ENCODE data around the gene ANLN.
"Not testable (repeated sequence)": the region's sequence is repeated elsewhere in the genome, so short reads cannot be mapped to it uniquely, and the experiment has no call there.

ANLN gene

DNA sequence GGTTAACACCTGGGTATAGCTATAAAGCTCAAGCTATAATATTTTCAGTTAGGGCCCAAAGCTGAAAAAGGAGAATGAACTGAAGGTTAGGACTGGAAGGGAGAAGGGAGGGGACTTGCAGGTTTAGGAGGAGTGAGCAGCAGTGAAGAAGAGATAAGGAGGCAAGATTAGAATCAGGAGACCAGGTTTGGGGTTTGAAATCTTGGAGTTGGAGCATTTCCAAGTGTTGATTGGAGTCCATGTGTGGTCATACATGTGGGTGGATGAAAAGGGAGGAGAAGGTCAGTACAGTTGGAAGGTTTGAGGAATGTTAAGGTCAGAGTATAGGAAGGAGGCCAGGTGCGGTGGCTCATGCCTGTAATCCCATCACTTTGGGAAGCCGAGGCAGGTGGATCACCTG is 8.6 kb upstream of the ANLN start:
- no peak for DNase-seq

DNA sequence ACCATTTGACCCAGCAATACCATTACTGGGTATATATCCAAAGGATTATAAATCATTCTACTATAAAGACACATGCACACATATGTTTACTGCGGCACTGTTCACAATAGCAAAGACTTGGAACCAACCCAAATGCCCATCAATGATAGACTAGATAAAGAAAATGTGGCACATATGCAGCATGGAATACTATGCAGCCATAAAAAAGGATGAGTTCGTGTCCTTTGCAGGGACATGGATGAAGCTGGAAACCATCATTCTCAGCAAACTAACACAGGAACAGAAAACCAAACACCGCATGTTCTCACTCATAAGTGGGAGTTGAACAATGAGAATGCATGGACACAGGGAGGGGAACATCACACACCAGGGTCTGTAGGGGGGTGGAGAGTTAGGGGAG is 6.4 kb upstream of the ANLN start:
- not testable (repeated sequence) for DNase-seq

DNA sequence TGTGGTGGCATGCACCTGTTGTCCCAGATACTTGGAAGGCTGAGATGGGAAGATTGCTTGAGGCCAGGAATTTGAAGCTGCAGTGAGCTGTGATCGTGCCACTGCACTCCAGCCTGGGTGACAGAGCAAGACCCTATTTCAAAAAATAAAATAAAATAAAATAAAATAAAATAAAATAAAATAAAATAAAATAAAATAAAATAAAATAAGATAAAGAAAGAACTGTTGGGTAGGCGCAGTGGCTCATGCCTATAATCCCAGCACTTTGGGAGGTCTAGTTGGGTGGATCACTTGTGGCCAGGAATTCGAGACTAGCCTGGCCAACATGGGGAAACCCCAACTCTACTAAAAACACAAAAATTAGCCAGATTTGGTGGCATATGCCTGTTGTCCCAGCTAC is 4.0 kb upstream of the ANLN start:
- not testable (repeated sequence) for DNase-seq

DNA sequence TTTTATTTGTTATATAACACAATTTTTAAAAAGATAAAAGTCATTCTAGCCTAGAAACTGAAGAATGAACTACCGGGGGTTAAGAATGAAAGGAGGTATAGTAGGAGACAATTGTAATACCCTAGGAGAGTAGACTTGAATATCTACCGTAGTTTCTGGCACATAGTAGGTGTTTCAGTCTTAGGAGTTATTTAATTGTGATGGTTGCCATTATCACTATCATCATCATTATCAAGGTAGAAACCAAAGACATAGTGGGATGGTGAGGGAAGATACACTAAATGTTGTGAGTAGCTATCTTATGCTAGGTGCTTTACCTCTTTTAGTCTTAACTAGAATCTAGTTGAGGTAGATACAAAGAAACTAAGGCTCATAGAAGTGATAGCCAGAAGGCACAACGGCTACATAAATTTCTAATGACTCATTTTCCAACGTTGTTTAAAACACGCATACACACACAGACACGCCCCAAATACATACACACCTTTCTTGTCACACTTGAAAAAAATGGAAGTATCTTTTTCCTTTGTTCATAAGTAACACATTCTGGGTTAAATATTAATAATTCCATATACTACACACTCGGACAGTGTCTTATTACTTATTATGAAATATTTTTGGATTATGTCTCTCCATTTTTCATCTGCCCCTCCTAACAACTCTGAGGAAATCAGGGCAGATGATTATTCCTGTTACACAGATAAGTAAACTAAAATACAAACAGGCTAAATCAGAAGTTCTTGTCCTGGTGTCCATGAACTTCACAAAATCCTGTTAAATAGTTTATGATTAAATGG is 2.0 kb upstream of the ANLN start:
- DNase-seq: no peak

DNA sequence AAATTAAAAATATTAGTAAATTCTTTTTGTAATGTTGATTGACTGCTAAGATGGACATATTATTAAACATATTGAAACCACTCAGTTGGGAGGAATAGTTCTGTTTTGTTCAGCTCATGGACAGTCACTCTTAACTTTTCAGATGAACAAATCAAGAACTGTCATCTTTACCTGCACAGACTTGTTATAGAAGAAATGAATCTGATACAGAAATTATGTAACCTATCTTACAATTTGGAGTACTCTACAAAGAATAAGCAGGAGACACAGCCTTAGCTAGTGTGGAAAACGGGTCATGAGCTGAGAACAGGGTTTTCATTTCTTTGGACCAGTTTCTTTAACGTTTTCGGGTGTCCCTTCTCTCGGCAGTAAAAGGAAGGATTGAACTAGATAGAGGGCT is 1.2 kb upstream of the ANLN start:
- no peak for DNase-seq

DNA sequence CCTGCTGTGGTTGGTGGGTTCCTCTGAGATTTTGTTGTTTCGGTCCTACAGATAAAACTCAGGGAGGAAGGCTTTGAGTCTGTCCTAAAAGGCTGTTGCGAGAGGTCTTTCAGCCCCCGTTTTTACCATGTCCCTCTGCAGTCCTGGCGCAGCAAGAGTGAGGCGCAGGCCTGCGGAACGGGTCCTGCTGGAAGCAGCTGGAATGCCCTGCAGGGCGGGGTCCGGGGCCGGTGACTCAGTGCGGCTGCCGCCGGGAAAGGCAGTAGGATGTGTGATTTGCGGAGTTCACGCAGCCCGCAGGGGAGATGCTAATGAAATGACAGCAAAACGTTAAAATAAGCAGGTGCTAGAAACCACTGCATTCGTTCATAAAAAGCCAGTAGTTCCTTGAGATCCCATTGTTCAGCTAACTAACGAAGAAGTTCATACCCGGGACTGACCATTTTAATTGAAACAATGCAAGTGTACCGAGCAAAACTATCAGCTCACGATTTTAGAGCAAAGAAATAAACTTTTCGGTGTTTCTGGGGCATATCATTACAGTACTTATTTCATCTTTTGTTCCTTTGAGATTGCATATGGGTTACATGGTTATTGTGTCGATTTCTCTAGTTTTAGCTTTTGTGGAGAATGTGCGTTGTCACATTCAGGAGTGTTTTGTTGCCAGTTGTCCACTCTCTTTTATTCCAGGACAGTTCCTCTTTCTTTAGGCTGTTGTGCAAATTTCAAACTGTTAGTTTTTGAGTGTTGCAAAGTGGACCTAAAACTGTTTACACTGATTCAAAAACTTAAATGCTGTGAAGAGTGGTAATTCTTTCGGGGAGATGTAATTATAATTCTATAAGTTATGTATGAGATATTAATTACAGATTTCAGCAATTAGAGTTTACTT is 783 bp downstream of the ANLN start:
- DNase-seq: peak; percentile 88

DNA sequence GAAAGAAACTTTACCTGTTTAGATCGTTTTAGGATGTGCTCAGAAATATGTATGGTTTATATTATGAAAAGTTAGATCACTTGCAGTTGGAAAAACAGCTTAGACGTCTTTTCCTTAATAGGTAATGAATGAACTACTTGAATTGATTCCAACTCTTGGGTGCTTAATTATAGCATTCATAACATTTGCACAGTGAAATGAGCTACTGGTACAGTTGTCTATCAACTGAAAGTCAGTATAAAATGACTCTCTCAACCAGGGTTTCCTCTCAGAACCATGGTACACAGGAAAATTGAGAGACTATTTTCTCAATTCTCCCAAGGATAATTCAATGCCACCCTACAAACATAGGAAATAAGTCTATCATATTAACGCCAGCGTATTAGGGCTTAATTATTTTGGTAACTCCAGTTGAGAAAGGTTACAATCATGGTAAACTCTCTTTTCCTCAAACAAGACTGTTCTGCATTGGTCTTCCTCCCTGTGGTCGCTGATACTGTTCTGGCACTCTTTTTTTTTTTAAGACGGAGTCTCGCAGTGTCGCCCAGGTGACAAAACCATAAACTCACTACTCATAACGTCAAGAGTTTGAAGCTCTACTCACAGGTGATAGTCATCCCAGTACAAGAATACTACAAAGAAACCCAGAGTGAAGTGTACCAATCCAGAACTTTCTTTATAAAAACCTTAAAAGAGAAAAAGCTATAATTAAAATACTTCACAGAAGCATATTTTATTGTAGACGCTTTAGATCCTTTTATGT is 2.0 kb downstream of the ANLN start:
- peak; percentile 21 for DNase-seq

DNA sequence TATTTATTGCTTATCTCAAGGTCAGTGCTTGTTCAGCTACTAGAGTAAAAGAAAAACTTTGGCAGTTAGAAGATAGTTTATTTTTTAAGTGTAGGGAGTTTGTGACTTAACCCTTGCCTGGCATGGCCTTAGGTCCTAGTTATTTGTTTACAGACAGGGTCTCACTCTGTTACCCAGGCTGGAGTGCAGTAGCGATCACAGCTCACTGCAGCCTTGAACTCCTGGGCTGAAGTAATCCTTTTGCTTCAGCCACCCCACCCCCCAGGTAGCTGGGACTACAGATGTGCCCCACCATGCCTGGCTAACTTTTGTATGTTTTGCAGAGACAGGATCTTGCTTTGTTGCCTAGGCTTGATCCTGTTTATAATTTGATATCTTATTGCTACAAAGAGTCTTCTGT is 4.2 kb downstream of the ANLN start:
- no peak for DNase-seq

DNA sequence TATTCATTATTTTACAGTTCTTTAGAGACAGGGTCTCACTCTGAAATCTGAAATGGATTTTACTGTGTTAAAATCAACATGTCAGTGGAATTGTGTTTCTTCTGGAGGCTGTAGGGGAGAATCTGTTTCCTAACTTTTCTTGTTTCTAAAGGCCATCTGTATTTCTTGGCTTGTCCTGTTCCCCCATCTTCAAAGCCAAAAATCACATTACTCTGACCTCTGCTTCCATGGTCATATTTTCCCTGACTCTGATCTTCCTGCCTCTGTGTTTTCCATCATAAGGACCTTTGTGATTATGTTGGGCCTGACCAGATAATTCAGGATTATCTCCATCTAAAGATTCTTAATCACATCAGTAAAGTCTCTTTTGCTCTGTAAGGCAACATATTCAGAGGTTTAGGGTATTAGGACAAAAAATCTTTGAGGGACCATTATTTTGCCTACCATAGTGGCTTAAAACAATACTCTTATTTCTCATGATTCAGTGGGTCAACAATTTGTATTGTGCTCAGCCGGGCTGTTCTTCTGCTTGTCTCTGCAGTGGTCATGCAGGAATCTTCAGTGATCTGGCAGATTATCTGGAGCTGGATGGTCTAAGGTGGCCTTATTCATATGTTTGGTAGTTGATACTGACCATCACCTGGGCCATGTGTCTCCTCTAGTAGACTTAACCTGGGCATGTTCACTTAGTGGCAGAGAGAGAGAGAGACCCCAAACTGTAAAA is 5.7 kb downstream of the ANLN start:
- DNase-seq: no peak

DNA sequence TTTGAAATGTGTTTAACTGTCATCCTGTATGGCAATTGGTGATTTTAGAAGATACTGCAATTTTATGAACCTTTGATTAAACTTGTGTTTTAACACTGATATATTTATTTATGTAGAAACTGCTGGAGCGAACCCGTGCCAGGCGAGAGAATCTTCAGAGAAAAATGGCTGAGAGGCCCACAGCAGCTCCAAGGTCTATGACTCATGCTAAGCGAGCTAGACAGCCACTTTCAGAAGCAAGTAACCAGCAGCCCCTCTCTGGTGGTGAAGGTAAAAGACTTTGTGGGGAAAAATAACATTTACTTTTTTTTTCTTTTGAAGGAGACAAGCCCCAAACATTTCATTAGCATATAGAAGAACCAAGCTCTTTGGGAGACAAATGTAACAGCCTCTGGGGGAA is 6.5 kb downstream of the ANLN start:
- DNase-seq: peak; percentile 37

DNA sequence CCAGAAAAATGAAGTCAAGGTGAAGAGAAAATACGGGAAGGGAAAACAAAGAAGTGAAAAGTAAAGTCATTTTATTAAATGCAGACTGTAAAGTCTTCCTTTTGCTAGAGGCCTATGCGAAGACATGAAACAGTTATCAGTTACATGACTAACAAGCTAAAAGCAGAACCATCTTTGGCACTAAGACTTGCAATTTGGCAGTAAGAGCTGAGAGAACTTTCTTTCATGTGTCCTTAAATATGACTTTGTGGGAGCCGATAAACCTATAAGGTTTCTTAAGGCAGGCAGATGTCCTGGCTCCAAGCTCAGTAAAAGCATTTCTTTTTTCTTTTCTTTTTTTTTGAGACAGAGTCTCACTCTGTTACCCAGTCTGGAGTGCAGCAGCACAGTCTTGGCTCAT is 10.4 kb downstream of the ANLN start:
- DNase-seq: no peak

DNA sequence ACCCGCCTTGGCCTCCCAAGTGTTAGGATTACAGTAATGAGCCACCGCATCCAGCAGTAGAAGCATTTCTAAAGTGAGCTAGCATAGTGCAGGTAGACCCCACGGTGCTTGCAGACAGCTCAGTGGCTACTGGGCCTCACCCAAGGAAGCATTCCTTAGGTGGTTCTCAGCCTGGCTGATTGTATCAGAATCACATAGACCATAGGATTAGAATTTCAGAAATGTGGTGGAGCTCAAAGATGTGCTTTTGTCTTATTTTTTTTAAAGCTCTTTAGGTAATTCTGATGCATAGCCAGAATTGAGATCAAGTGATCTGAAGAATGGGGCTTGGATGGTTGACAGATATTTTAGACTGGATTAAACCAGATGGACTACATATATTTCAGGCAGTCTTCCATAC is 10.9 kb downstream of the ANLN start:
- DNase-seq: peak; percentile 47

DNA sequence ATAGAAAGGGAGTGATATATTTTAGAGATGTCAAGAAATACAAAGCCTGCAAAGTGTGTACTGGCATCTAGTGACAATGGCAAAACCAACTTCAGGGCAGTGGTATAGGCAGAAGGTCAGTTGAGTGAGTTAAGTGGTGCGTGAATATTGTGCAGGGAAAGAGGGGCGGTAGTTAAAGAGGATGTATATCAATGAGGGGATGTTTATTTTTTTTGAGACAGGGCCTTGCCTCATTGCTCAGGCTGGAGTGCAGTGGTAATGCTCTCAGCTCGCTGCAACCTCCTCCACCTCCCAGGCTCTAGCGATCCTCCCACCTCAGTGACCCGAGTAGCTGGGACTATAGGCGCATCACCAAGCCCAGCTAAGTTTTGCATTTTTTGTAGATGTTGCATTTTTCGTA is 13.8 kb downstream of the ANLN start:
- no peak for DNase-seq

DNA sequence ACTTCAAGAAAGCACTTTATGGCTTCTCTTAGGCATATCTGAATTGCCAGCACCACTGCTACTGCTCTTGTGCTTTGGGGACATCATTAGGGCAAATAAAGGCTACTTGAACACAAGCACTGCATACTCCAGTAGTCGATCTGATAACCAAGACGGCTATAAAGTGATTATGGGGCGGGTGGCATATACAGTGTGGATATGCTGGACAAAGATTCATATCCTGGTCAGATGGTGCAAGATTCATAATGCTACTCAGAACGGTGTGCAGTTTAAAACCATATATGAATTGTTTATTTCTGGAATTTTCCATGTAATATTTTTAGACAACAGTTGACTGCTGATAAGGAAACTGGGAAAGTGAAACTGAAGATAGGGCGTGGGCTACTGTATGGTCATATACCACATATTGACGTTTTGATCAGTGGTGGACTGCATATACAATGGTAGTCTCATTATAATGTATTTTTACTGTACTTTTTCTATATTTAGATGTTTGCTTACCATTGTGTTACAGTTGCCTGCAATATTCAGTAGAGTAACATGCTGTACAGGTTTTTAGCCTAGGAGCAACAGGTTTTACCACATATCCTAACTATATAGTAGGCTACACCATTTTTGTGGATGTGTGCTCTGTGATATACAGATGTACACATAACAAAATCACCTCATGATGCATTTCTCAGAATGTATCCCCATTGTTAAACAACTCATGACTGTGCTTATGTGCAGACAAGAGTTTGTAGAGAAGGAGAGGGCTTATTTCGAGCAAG is 15.2 kb downstream of the ANLN start:
- DNase-seq: no peak

DNA sequence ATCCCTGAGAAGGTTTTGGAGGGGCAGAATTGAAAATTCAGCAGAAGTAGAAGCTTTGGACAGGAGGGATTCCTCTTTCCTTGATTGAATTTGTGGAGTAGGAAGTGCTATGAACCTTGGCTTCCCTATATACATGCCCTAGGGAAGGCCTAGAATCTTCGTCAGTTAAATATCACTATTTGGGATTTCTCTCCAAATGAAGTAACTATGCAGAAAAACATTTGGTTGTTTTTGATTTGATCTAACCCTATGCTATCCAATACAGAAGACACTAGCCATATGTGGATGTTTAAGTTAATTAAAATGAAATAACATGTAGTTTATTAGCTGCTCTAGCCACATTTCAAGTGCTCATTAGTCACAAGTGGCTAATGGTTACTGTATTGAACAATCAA is 15.7 kb downstream of the ANLN start:
- DNase-seq: no peak

DNA sequence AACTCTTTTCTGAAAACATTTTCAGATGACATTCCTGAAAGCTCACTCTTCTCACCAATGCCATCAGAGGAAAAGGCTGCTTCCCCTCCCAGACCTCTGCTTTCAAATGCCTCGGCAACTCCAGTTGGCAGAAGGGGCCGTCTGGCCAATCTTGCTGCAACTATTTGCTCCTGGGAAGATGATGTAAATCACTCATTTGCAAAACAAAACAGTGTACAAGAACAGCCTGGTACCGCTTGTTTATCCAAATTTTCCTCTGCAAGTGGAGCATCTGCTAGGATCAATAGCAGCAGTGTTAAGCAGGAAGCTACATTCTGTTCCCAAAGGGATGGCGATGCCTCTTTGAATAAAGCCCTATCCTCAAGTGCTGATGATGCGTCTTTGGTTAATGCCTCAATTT is 16.5 kb downstream of the ANLN start:
- no peak for DNase-seq

DNA sequence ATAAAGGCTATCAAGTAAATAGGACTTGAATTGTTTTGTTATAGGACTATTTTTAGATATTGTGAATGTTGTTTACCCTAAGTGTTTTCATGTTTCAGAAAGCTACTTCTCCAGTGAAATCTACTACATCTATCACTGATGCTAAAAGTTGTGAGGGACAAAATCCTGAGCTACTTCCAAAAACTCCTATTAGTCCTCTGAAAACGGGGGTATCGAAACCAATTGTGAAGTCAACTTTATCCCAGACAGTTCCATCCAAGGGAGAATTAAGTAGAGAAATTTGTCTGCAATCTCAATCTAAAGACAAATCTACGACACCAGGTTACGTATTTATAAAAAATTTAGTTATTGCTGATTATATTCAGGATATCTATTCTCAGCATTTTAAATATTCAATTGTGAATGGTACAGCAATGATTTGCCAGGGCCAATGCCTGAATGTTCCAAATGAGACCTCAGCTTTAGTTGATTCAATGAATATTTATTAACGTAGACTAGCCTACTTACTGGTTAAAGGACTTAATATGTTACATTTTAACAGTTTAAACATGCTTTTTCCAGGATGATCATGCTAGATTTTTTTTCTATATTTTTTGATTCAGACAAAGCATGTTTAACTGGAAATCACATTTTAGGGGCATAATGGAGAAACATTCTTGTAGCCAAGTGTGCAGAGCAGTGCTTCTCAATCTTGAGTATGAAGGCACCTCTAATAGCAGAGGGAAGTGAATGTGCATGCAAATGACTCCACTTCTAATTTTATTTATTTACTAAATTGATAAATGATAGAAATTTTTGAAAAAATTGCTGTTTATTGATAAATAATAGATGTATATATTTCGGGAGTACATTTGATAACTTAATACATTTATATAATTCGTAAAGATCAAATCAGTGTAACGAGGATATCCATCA is 18.2 kb downstream of the ANLN start:
- DNase-seq: no peak

DNA sequence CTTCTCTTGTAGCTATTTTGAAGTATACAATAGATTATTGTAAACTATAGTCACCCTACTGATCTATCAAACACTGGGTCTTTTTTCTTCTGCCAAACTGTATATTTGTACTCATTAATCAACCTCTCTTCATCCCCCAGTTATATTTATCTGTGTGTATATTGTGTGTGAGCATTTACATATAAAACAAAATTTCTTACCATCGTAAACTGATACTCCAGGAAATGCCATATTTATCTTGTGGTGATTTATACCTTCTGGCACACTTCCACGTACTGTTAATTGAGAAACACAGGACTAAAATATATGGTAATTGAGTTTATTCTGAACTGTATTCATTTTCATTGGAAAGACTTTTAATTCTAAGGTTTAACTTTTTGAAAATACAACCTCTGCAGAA is 18.9 kb downstream of the ANLN start:
- DNase-seq: no peak

DNA sequence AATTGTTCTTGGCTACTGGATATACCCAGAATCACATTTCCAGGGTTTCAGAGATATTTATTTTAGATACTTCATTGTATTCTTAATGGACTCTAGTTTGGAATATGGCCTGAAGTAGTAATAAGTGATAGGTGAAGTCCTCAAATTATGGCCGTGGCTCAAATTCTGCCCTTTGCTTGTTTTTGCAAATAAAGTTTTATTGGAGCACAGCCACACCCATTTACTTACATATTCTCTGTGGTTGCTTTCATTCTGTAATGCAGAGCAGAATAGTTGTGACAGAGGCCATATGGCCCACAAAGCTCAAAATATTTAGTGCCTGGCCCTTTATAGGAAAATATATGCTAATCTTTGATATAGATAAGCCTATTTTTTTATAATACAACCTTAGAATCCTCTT is 19.5 kb downstream of the ANLN start:
- no peak for DNase-seq

DNA sequence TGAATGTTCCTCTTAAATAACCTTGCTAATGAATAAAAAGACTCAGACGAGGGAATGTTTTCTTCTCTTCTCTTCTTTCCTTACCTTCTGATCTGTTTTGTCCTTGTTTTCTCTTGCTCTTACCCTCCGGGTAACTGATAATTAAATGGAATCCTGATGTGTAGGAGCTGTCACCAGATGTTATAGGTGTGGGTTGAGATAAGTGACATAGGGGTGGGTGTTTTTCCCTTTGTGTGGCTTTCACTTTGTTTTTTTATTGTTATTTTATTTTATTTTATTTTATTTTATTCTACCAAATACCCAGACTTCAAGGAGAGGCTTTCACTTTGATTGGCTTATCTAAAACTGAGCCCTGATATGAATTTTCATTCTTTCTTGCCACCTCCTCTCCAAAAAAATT is 25.5 kb downstream of the ANLN start:
- no peak for DNase-seq

DNA sequence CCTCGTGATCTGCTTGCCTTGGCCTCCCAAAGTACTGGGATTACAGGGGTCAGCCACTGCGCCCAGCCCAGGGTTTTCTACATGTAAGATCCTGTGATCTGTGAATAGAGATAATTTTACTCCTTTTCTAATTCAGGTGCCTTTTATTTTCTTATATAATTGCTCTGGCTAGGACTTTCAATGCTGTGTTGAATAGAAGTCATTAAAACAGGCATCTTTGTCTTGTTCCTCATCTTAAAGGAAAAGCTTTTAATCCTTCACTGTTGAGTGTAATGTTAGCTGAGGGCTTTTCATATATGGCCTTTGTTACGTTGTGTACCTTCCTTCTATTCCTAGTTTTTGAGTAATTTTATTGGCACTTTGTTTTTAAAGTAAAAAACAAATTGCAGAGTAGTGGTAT is 26.6 kb downstream of the ANLN start:
- DNase-seq: no peak
